ENCODE results near the gene ATP5F1A. TPM values are rescaled to one million over a fixed set of nuclear protein-coding genes. Genes with fewer than 3 reads are reported as not detected.
"Not testable (repeated sequence)": the region's sequence is repeated elsewhere in the genome, so short reads cannot be mapped to it uniquely, and the experiment has no call there.

ATP5F1A gene
- total and polyA plus RNA-seq, 4 donors = 189 to 335 (median 207) TPM

- H3K27ac ChIP-seq (ENCODE audit: low read depth in 1 of 2, low read length in 2 of 2); H3K9me3 ChIP-seq (ENCODE audit: control insufficient read depth, low read length); H3K27me3 ChIP-seq (ENCODE audit: control insufficient read depth in 1 of 2, insufficient read depth in 2 of 2, low read length in 1 of 2); DNase-seq; H3K4me1 ChIP-seq (ENCODE audit: control insufficient read depth in 1 of 2, insufficient read depth in 2 of 2, low read length in 2 of 2); ATAC-seq (ENCODE audit: low FRiP score); H3K4me3 ChIP-seq (ENCODE audit: low read length in 2 of 2); intact Hi-C loops (cut with DNase I): not testable (repeated sequence)
- peaks cover 3 to 11% of the 10 kb centered on the region in 2 donors for H3K36me3 ChIP-seq (ENCODE audit: control insufficient read depth in 1 of 2, insufficient read depth in 2 of 2, low read length in 1 of 2)
- 89 to 95% methylated on average over 8 of the region's 8 CpGs for WGBS, 2 donors
Observed at GRCh38 chr18:46088501-46088900, 9.6 kb downstream of the ATP5F1A start.

DNA sequence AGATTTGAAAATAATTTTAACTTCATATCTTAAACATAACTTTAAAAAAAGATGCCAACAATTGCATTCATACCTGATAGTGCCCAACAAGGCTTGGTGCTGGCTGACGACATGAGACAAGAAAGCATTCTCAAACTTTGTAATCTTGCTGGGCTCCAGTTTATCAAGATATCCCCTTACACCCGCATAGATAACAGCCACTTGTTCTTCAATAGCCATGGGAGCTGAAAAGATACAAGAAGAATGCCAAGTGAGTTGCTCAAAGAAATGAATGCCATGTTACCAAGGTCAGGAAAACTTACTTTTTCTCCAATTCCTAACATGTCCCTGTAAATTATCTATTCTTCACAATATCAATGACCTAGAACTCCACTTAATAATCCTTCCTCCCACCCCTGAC lies 13.7 kb downstream of the ATP5F1A start:
- ATAC-seq (ENCODE audit: low FRiP score) (no peak), DNase-seq (no peak)
- Histone ChIP-seq H3K36me3 (ENCODE audit: control insufficient read depth in 1 of 2, insufficient read depth in 2 of 2, low read length in 1 of 2) (peaks cover 3 to 8% of the 10 kb centered on the region in 2 donors), H3K27ac (ENCODE audit: low read depth in 1 of 2, low read length in 2 of 2) (no peak overlapping the region), H3K9me3 (ENCODE audit: control insufficient read depth, low read length) (no peaks in the 10 kb centered on the region), H3K27me3 (ENCODE audit: control insufficient read depth in 1 of 2, insufficient read depth in 2 of 2, low read length in 1 of 2) (no peaks in the 10 kb centered on the region), H3K4me1 (ENCODE audit: control insufficient read depth in 1 of 2, insufficient read depth in 2 of 2, low read length in 2 of 2) (no peaks in the 10 kb centered on the region), H3K4me3 (ENCODE audit: low read length in 2 of 2) (no peak overlapping the region)
- intact Hi-C loops (cut with DNase I) = no loop called here
- 48 to 60% methylated on average over 2 of the region's 2 CpGs for WGBS, 2 donors

GRCh38 chr18:46080156-46080555 lies 17.9 kb downstream of the ATP5F1A start:
- ATAC-seq (ENCODE audit: low FRiP score) (no peak), DNase-seq (no peak)
- intact Hi-C loops (cut with DNase I) = no loop called here
- H3K27ac ChIP-seq (ENCODE audit: low read depth in 1 of 2, low read length in 2 of 2) = no peak overlapping the region
- H3K36me3 ChIP-seq (ENCODE audit: control insufficient read depth in 1 of 2, insufficient read depth in 2 of 2, low read length in 1 of 2) = no peaks in the 10 kb centered on the region
- 80 to 81% methylated on average over 1 of the region's 1 CpG for WGBS, 2 donors
- H3K4me1 ChIP-seq (ENCODE audit: control insufficient read depth in 1 of 2, insufficient read depth in 2 of 2, low read length in 2 of 2) = no peaks in the 10 kb centered on the region
- H3K27me3 ChIP-seq (ENCODE audit: control insufficient read depth in 1 of 2, insufficient read depth in 2 of 2, low read length in 1 of 2) = no peaks in the 10 kb centered on the region
- H3K4me3 ChIP-seq (ENCODE audit: low read length in 2 of 2) = no peak overlapping the region
- H3K9me3 ChIP-seq (ENCODE audit: control insufficient read depth, low read length) = no peaks in the 10 kb centered on the region

GRCh38 chr18:46079336-46079735 lies 18.8 kb downstream of the ATP5F1A start:
- Histone ChIP-seq H3K27me3 (ENCODE audit: control insufficient read depth in 1 of 2, insufficient read depth in 2 of 2, low read length in 1 of 2) (no peaks in the 10 kb centered on the region), H3K9me3 (ENCODE audit: control insufficient read depth, low read length) (no peaks in the 10 kb centered on the region), H3K4me1 (ENCODE audit: control insufficient read depth in 1 of 2, insufficient read depth in 2 of 2, low read length in 2 of 2) (no peaks in the 10 kb centered on the region), H3K27ac (ENCODE audit: low read depth in 1 of 2, low read length in 2 of 2) (no peak overlapping the region), H3K36me3 (ENCODE audit: control insufficient read depth in 1 of 2, insufficient read depth in 2 of 2, low read length in 1 of 2) (no peaks in the 10 kb centered on the region), H3K4me3 (ENCODE audit: low read length in 2 of 2) (no peak overlapping the region)
- no peak for ATAC-seq (ENCODE audit: low FRiP score)
- DNase-seq = no peak
- intact Hi-C loops (cut with DNase I) = loop anchor here (10.0 kb wide), 1 partner anchor 415 kb away; no protein-coding TSS in a partner anchor

DNA sequence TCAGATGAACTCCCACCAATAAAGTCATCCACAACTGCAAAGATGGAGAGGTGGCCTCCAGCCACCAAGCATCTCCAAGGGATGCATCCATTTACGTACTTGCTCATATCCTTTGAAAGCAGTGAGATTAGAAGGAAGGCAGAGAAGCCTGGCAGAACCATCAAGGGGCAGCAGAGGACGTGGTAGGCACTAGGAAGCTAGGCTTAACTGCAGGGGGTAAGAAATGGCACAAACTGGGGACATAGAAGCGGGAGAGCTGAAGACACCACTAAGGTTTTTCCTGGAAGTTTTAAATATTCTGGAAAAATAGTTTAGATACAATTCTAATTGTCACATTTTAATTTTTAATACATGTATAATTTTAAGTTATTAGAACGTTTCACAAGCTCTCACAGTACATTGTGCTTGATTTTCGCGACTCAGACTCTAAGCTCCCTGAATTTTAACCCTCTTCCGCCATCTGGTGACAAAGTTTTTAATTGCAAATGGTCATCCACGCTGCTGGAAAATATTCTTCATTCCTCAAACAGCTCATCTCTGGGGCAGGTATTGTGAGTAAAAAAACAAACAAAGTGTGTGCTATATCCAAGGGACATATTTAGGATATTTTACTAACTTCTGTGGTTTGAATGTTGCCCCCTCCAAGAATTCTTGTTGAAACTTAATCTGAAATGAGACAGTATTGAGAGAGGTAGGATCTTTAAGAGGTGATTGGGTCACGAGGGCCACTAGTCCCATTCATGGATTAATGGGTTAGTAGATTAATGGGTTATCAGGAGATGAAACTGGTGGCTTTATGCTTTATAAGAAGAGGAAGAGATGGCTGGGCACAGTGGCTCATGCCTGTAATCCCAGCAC lies 24.4 kb downstream of the ATP5F1A start:
- no peak for DNase-seq
- ATAC-seq (ENCODE audit: low FRiP score) = peak; percentile 74
- intact Hi-C loops (cut with DNase I) = loop anchor here (2.0 to 10.0 kb wide), 3 partner anchors 99 to 409 kb away; partner anchors contain the start of gene EPG5 (in 1 of the 2)
- Histone ChIP-seq H3K27ac (ENCODE audit: low read depth in 1 of 2, low read length in 2 of 2) (no peak overlapping the region), H3K4me3 (ENCODE audit: low read length in 2 of 2) (no peak overlapping the region), H3K9me3 (ENCODE audit: control insufficient read depth, low read length) (no peaks in the 10 kb centered on the region), H3K36me3 (ENCODE audit: control insufficient read depth in 1 of 2, insufficient read depth in 2 of 2, low read length in 1 of 2) (no peaks in the 10 kb centered on the region), H3K4me1 (ENCODE audit: control insufficient read depth in 1 of 2, insufficient read depth in 2 of 2, low read length in 2 of 2) (no peaks in the 10 kb centered on the region), H3K27me3 (ENCODE audit: control insufficient read depth in 1 of 2, insufficient read depth in 2 of 2, low read length in 1 of 2) (no peaks in the 10 kb centered on the region)
- WGBS, 2 donors = 23 to 26% methylated on average over 9 of the region's 9 CpGs

DNA sequence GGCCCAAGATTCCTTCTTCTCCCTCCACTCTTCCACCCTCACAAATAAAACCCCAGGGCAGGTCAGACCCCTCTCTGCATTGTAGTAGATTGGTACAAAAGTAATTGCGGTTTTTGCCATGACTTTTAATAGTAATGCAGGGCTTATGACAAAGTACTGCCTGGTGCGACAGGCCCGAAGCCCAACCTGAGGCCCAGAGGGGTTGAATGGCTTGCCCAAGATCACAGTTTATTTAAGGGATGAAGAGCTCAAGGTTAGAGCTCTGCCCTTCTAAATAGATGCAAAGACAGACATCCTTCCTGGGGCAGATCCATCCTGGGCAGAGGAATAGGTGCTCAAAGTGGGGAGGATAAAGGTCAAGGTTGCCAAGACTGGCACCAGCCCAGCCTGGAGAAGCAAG lies 25.1 kb downstream of the ATP5F1A start:
- Histone ChIP-seq H3K4me1 (ENCODE audit: control insufficient read depth in 1 of 2, insufficient read depth in 2 of 2, low read length in 2 of 2) (no peaks in the 10 kb centered on the region), H3K36me3 (ENCODE audit: control insufficient read depth in 1 of 2, insufficient read depth in 2 of 2, low read length in 1 of 2) (no peaks in the 10 kb centered on the region), H3K27me3 (ENCODE audit: control insufficient read depth in 1 of 2, insufficient read depth in 2 of 2, low read length in 1 of 2) (no peaks in the 10 kb centered on the region), H3K9me3 (ENCODE audit: control insufficient read depth, low read length) (no peaks in the 10 kb centered on the region), H3K27ac (ENCODE audit: low read depth in 1 of 2, low read length in 2 of 2) (no peak overlapping the region), H3K4me3 (ENCODE audit: low read length in 2 of 2) (no peak overlapping the region)
- 90 to 95% methylated on average over 3 of the region's 3 CpGs for WGBS, 2 donors
- intact Hi-C loops (cut with DNase I) = loop anchor here (2.0 to 10.0 kb wide), 3 partner anchors 98 to 408 kb away; partner anchors contain the start of gene EPG5 (in 1 of the 2)
- no peak for DNase-seq
- no peak for ATAC-seq (ENCODE audit: low FRiP score)

GRCh38 chr18:46072376-46072867 lies 25.7 kb downstream of the ATP5F1A start:
- DNase-seq (no peak), ATAC-seq (ENCODE audit: low FRiP score) (no peak)
- Histone ChIP-seq H3K36me3 (ENCODE audit: control insufficient read depth in 1 of 2, insufficient read depth in 2 of 2, low read length in 1 of 2) (no peaks in the 10 kb centered on the region), H3K27me3 (ENCODE audit: control insufficient read depth in 1 of 2, insufficient read depth in 2 of 2, low read length in 1 of 2) (no peaks in the 10 kb centered on the region), H3K27ac (ENCODE audit: low read depth in 1 of 2, low read length in 2 of 2) (no peak overlapping the region), H3K9me3 (ENCODE audit: control insufficient read depth, low read length) (no peaks in the 10 kb centered on the region), H3K4me3 (ENCODE audit: low read length in 2 of 2) (peak overlapping the region; percentile 2 to 63), H3K4me1 (ENCODE audit: control insufficient read depth in 1 of 2, insufficient read depth in 2 of 2, low read length in 2 of 2) (no peaks in the 10 kb centered on the region)
- intact Hi-C loops (cut with DNase I) = loop anchor here (2.0 to 10.0 kb wide), 3 partner anchors 98 to 408 kb away; partner anchors contain the start of gene EPG5 (in 1 of the 2)
- 21 to 23% methylated on average over 25 of the region's 25 CpGs for WGBS, 2 donors

GRCh38 chr18:46071653-46072375 lies 26.3 kb downstream of the ATP5F1A start, which contains the start of gene PSTPIP2:
TSS of gene PSTPIP2 (minus strand) at chr18:46072260. CDS start at chr18:46072188, 72 bp downstream.
- WGBS, 2 donors = 0 to 1% methylated on average over 57 to 75 of the region's 75 CpGs
- no peaks in the 10 kb centered on the region for H3K4me1 ChIP-seq (ENCODE audit: control insufficient read depth in 1 of 2, insufficient read depth in 2 of 2, low read length in 2 of 2)
- H3K27me3 ChIP-seq (ENCODE audit: control insufficient read depth in 1 of 2, insufficient read depth in 2 of 2, low read length in 1 of 2) = no peaks in the 10 kb centered on the region
- DNase-seq (peak; percentile 87 to 93), ATAC-seq (ENCODE audit: low FRiP score) (peak; percentile 81)
- no peaks in the 10 kb centered on the region for H3K9me3 ChIP-seq (ENCODE audit: control insufficient read depth, low read length)
- H3K4me3 ChIP-seq (ENCODE audit: low read length in 2 of 2) = peak within 1 kb of the TSS; percentile 14 to 63
- no peak within 1 kb of the TSS for H3K27ac ChIP-seq (ENCODE audit: low read depth in 1 of 2, low read length in 2 of 2)
- intact Hi-C loops (cut with DNase I) = loop anchor here (2.0 to 10.0 kb wide), 3 partner anchors 97 to 407 kb away; partner anchors contain the start of gene EPG5 (in 1 of the 2)
- H3K36me3 ChIP-seq (ENCODE audit: control insufficient read depth in 1 of 2, insufficient read depth in 2 of 2, low read length in 1 of 2) = no peaks in the 10 kb centered on the region
